Measurements from ENCODE around the gene IL1RAPL1.

DNA sequence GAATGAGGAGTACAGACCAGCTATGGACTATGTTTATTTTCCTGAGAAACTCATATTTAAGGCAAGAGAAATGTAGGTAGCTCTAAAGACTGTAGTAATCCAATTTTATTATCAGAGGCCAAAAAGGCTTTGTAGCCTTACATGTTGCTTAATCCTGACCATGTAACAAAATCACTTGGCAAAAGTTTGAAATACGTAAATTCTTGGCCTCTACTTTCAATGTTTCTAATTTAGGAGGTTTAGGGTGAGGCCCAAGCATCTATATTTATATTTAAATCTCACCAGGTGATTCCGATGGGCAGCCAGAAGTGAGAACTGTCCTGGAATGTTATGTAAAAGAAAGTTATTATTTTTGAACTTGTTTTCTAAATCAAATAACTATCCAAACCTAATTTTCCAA is 289.7 kb downstream of the IL1RAPL1 start:
- TF ChIP-seq, protein P1, sequence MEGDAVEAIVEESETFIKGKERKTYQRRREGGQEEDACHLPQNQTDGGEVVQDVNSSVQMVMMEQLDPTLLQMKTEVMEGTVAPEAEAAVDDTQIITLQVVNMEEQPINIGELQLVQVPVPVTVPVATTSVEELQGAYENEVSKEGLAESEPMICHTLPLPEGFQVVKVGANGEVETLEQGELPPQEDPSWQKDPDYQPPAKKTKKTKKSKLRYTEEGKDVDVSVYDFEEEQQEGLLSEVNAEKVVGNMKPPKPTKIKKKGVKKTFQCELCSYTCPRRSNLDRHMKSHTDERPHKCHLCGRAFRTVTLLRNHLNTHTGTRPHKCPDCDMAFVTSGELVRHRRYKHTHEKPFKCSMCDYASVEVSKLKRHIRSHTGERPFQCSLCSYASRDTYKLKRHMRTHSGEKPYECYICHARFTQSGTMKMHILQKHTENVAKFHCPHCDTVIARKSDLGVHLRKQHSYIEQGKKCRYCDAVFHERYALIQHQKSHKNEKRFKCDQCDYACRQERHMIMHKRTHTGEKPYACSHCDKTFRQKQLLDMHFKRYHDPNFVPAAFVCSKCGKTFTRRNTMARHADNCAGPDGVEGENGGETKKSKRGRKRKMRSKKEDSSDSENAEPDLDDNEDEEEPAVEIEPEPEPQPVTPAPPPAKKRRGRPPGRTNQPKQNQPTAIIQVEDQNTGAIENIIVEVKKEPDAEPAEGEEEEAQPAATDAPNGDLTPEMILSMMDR (IDR thresholded peaks at IDR 0.05; ENCODE audit: low read depth, low read length) = no peak
- TF ChIP-seq MYC (IDR thresholded peaks at IDR 0.05; ENCODE audit: low read depth, low read length) = no peak

Measured in NB4 (cell line).